Heart right ventricle (tissue), 16 donors: ENCODE measurements around the gene LYST. TPM values are rescaled to one million over a fixed set of nuclear protein-coding genes. Genes with fewer than 3 reads are reported as not detected.
"Not testable (repeated sequence)": the region's sequence is repeated elsewhere in the genome, so short reads cannot be mapped to it uniquely, and the experiment has no call there.

Experiments
- ATAC-seq, 8 donors: fragments of 200-7000 bp; cut with Tn5 transposase; one replicate each; pipeline ENCODE4 v1.9.1; 2020; ENCODE audit warnings: mild to moderate bottlenecking in 8 of 8, moderate library complexity in 8 of 8, moderate number of reproducible peaks in 1 of 8
- DNase-seq, 2 donors: peaks; one replicate each; pipeline ENCODE4 v3.0.0-alpha.2; 2020
- H3K27ac ChIP-seq, 10 donors: fragments of 200-600 bp; sonication (generic) in 2 of 10; one replicate each; pipeline versions ENCODE4 v1.5.0 to v1.8.0; 2020 to 2022; ENCODE audit warnings: mild to moderate bottlenecking in 3 of 10
- H3K27me3 ChIP-seq, 7 donors: fragments of 200-600 bp; one replicate each; pipeline ENCODE4 v1.8.0; 2021 to 2022; ENCODE audit warnings: mild to moderate bottlenecking in 2 of 7
- H3K36me3 ChIP-seq, 9 donors: fragments of 200-600 bp; sonication (generic) in 1 of 9; one replicate each; pipeline versions ENCODE4 v1.5.0 to v1.8.0; 2020 to 2022; ENCODE audit warnings: mild to moderate bottlenecking in 2 of 9
- H3K4me1 ChIP-seq, 9 donors: fragments of 200-600 bp; sonication (generic) in 1 of 9; one replicate each; pipeline versions ENCODE4 v1.5.0 to v1.8.0; 2020 to 2022; ENCODE audit warnings: mild to moderate bottlenecking in 4 of 9
- H3K4me3 ChIP-seq, 10 donors: fragments of 200-600 bp; sonication (generic) in 2 of 10; one replicate each; pipeline versions ENCODE4 v1.5.0 to v1.8.0; 2020 to 2022; ENCODE audit warnings: mild to moderate bottlenecking in 7 of 10, moderate library complexity in 2 of 10
- H3K9me3 ChIP-seq, 11 donors: fragments of 200-600 bp in 10 of 11; sonication (generic) in 2 of 11; one replicate each; pipeline versions ENCODE4 v1.5.0 to v1.8.0; 2013 to 2022; ENCODE audit warnings: mild to moderate bottlenecking in 2 of 11, control low read depth in 1 of 11, moderate library complexity in 1 of 11
- CTCF ChIP-seq, 9 donors: fragments of 200-600 bp; sonication (generic) in 2 of 9; IDR thresholded peaks; one replicate each; pipeline versions ENCODE4 v1.5.0 to v1.8.0; 2021 to 2022; ENCODE audit warnings: antibody characterized with exemption in 9 of 9, mild to moderate bottlenecking in 5 of 9, moderate library complexity in 1 of 9
- WGBS, 2 donors: extraction: QIAGEN DNeasy Blood & Tissue Kit; methylation state at CpG; one replicate each; pipeline ENCODE4 v1.1.7; 2013; ENCODE audit warnings: inconsistent platforms in 1 of 2; 5-methylcytosine and 5-hydroxymethylcytosine counted together
- intact Hi-C, 10 donors: fragments of 100-400 bp; cut with DNase I; formaldehyde crosslinking; loops; one replicate each; pipeline versions ENCODE4 v1.11.1 to v1.14.2; 2022
- polyA plus RNA-seq, 2 donors: library from polyadenylated mRNA; stranded (reverse); fragments of 200-250 nt; gene quantifications; one replicate each; pipeline ENCODE4 v1.2.3, GENCODE V29; 2013
- total RNA-seq, 10 donors: library from RNA; stranded (reverse); fragmentation: NEBNext Ultra II Directional in 3 of 10; extraction: Animal tissue kit (Norgen Biotek cat#: 25700) in 3 of 10; gene quantifications; one replicate each; pipeline versions ENCODE4 v1.2.1 to v1.2.4, GENCODE V29; 2021 to 2023
- donor health status: Arrhythmogenic right ventricular cardiomyopathy.
- donor health status: ischemic (EF 13 %, LVEDD 7.1; RV severe dilation, severe dysfunction).
- donor health status: healthy with polysubstance abuse.
- donor health status: DM: no; HTN: yes; CAD: no.
- donor health status: DM: no; HTN: no; CAD: no.
- donor health status: ischemic (EF 25% LVEDD 6.9; RV normal size, moderate dysfunction).
- donor health status: ischemic (EF 25% LVEDD 5.7; RV mildly dilated, moderate dysfunction).
- donor health status: healthy.
- donor health status: DM: yes; HTN: yes; CAD: no.
- donor health status: Ischemic cardiomyopathy.
- donor health status: ischemic (EF 35%, LVEDD 5.7; RV mildly dilated, moderate dysfunction).
- donor health status: nonischemic (EF 11% LVEDD 7.7; RV severe dilation, severe dysfunction).
- donor health status: DM: yes; HTN: yes; CAD: no.
- donor health status: PGD.
- donor health status: ischemic (EF 29% LVEDD 5.4; RV normal size, mild dysfunction).
- donor health status: nonischemic (EF 23%, LVEDD 6.1; RV moderate dilation, normal function).

The LYST gene
- total and polyA plus RNA-seq, 12 donors, result 3.3 to 13.6 (median 10.5) TPM

GRCh38 chr1:235853653-235854052, 13.1 kb downstream of the LYST start:
- Histone ChIP-seq H3K36me3 (no peaks in the 10 kb centered on the region), H3K27ac (no peak overlapping the region), H3K9me3 (peaks cover 0 to 4% (median 0%) of the 10 kb centered on the region in 11 donors), H3K27me3 (no peaks in the 10 kb centered on the region), H3K4me3 (no peak overlapping the region), H3K4me1 (peaks cover 0 to 81% (median 14%) of the 10 kb centered on the region in 9 donors)
- intact Hi-C loops, result no loop called here
- 79 to 84% methylated on average over 7 of the region's 7 CpGs for WGBS, 2 donors
- no peak for ATAC-seq
- DNase-seq, result no peak
- no peak for TF ChIP-seq CTCF (IDR thresholded peaks at IDR 0.05)

DNA sequence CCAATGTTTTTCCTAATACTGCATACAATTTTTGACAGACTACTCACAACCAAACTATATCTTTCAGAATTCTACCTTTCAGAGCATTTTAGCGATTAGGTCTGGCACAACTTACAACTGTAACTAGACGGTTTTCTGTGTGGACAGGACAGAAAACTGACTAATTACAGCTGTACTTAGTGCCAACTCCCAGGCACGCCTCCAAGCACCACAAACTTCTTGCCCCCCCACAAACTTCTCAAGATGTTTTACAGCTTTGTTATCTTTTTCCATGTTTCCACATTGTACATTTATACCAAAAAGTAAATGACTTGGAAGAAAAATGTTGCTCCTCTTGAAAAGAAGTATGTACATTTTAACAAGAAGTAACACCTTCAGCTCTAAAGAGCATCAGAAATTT, 13.8 kb downstream of the LYST start:
- H3K27ac ChIP-seq, result no peak overlapping the region
- DNase-seq (no peak), ATAC-seq (no peak)
- no peak for TF ChIP-seq CTCF (IDR thresholded peaks at IDR 0.05)
- H3K4me1 ChIP-seq, result peaks cover 0 to 73% (median 14%) of the 10 kb centered on the region in 9 donors
- H3K36me3 ChIP-seq, result no peaks in the 10 kb centered on the region
- no peak overlapping the region for H3K4me3 ChIP-seq
- WGBS, 2 donors, result 51 to 73% methylated on average over 3 of the region's 3 CpGs
- H3K27me3 ChIP-seq, result no peaks in the 10 kb centered on the region
- H3K9me3 ChIP-seq, result peaks cover 0 to 4% (median 0%) of the 10 kb centered on the region in 11 donors
- intact Hi-C loops, result no loop called here

DNA sequence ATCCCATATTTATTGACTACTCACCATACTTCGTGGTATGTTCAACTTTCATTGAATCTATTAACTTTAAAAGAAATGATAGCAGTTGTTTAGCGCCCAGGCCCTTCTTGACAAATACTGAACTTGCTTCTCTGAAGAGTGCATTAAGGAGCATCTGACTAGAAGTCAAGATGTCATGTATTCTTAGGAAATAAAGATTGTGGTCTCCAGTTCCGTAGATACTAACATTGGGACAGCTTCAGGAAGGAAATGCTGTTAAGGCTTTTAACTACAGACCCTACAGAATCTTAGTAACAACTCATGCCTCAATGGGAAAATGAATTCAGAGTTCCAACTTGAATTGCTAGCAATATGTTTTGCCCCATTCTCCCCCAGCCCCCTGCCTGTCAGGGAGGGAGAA, 14.8 kb downstream of the LYST start:
- H3K27ac ChIP-seq, result no peak overlapping the region
- intact Hi-C loops, result no loop called here
- ATAC-seq, result no peak
- H3K9me3 ChIP-seq, result peaks cover 0 to 10% (median 0%) of the 10 kb centered on the region in 11 donors
- H3K4me3 ChIP-seq, result no peak overlapping the region
- H3K4me1 ChIP-seq, result peaks cover 0 to 64% (median 14%) of the 10 kb centered on the region in 9 donors
- H3K27me3 ChIP-seq, result no peaks in the 10 kb centered on the region
- no peak for TF ChIP-seq CTCF (IDR thresholded peaks at IDR 0.05)
- H3K36me3 ChIP-seq, result no peaks in the 10 kb centered on the region
- WGBS, 2 donors, result 84 to 85% methylated on average over 3 of the region's 3 CpGs
- DNase-seq, result no peak

- H3K4me3 ChIP-seq, H3K27me3 ChIP-seq, intact Hi-C loops, H3K36me3 ChIP-seq, ATAC-seq, DNase-seq: not testable (repeated sequence)
- H3K9me3 ChIP-seq, result peaks cover 0 to 15% (median 0%) of the 10 kb centered on the region in 11 donors
- peaks cover 6 to 58% (median 21%) of the 10 kb centered on the region in 9 donors for H3K4me1 ChIP-seq
- H3K27ac ChIP-seq, result peak overlapping the region in 1 of 10 donors; percentile 4
- 93 to 94% methylated on average over 3 of the region's 3 CpGs for WGBS, 2 donors
Observed at GRCh38 chr1:235848251-235848650, 18.5 kb downstream of the LYST start.

DNA sequence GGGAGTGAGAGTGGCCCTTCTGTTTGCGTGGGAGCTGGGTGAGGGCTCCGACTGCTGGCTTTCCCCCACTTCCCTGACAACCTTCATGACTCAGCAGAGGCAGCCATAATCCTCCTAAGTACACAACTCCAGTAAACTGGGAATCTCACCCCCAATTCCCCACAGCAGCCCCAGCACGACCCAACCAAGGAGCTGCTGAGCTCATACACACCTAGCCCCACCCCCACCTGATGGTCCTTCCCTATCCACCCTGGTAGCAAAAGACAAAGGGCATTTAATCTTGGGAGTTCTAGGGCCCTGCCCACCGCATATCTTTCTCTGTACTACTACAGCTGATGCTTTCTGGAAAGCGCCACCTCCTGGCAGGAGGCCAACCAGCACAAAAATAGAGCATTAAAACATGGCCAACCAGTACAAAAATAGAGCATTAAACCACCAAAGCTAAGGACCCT, 21.0 kb downstream of the LYST start:
- intact Hi-C loops, H3K27me3 ChIP-seq, H3K4me3 ChIP-seq, H3K36me3 ChIP-seq: not testable (repeated sequence)
- 49 to 57% methylated on average over 5 of the region's 5 CpGs for WGBS, 2 donors
- peaks cover 15 to 64% (median 40%) of the 10 kb centered on the region in 9 donors for H3K4me1 ChIP-seq
- H3K27ac ChIP-seq, result peak overlapping the region in 3 of 10 donors; percentile 13 to 37 (median 15)
- peak in 7 of 8 donors; percentile 23 to 88 (median 74) for ATAC-seq
- DNase-seq, result peak in 1 of 2 donors; percentile 21
- H3K9me3 ChIP-seq, result peaks cover 0 to 15% (median 0%) of the 10 kb centered on the region in 11 donors
